Mesothelial cell of epicardium (in vitro differentiated cells): ENCODE measurements around the gene ELOVL7. TPM values are rescaled to one million over a fixed set of nuclear protein-coding genes. Genes with fewer than 3 reads are reported as not detected.
"Not testable (repeated sequence)": the region's sequence is repeated elsewhere in the genome, so short reads cannot be mapped to it uniquely, and the experiment has no call there.

Experiments used
- DNase-seq, 2 experiments: peaks; one replicate each; pipeline ENCODE4 v3.0.0; 2021; ENCODE audit warnings: low spot score in 2 of 2; ENCODE audit not compliant: unreplicated experiment in 2 of 2
- H3K27ac Mint-ChIP-seq: 2 replicates; pipeline ENCODE4 v1.8.0; 2021; ENCODE audit warnings: mixed read lengths
- H3K27me3 Mint-ChIP-seq: 2 replicates; pipeline ENCODE4 v1.8.0; 2021; ENCODE audit warnings: low read depth, mixed read lengths
- H3K36me3 Mint-ChIP-seq: 2 replicates; pipeline ENCODE4 v1.8.0; 2021; ENCODE audit warnings: mixed read lengths
- H3K4me1 Mint-ChIP-seq: 2 replicates; pipeline ENCODE4 v1.8.0; 2021; ENCODE audit warnings: mixed read lengths
- H3K4me3 Mint-ChIP-seq: 2 replicates; pipeline ENCODE4 v1.8.0; 2021; ENCODE audit warnings: mild to moderate bottlenecking, moderate library complexity, mixed read lengths
- H3K9me3 Mint-ChIP-seq: 2 replicates; pipeline ENCODE4 v1.8.0; 2021; ENCODE audit warnings: mixed read lengths
- CTCF ChIP-seq: fragments of 200-600 bp; sonication (generic); IDR thresholded peaks from one replicate; pipeline ENCODE4 v1.5.0; 2021; ENCODE audit warnings: antibody characterized with exemption; ENCODE audit not compliant: unreplicated experiment
- total RNA-seq: library from RNA; stranded (reverse); gene quantifications from 3 replicates; pipeline ENCODE4 v1.2.1, GENCODE V29; 2021

ELOVL7 gene
- total RNA-seq, 1 donor from 2014 or later: 9.2 TPM

DNA sequence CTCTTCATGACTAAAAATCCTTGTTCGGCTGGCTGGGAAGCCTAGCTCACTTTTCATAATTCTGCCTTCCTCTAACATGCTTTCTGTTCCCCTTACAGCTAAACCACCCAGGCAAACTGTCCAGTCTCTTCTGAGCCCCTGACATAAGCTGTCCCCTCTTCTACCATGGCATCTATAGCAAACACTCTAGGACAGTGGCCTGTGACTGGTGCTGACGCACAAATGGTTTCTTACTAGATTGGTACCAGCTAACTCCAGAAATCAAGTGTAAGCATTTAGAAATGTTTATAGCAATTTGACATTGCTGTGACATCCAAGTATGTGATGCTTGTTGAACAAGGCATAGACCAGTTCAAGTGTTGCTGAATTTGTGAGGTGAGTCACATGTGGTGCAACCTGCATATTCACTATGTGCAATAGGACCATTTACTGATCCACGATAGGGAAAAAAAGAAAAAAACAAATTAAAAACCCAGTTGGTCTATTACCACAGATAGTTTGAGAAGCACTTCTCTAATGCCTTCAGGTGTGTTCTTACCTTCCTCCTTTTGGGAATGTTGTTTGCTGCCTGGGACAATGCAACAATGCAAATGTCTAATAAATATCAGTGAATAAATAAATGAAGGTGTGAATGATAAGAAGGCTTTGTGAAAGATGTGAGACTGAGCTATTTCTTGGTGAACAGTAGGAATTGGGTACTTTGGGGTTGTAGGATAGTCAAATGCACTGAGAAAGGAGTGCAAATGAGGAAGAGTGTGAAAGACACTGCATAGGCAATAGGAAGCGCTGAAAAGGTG lies 22.4 kb downstream of the ELOVL7 start:
- Mint-ChIP-seq H3K36me3 (peaks cover 1% of the 10 kb centered on the region), H3K27me3 (no peaks in the 10 kb centered on the region), H3K27ac (no peak overlapping the region), H3K9me3 (no peaks in the 10 kb centered on the region), H3K4me1 (no peaks in the 10 kb centered on the region), H3K4me3 (no peak overlapping the region)
- TF ChIP-seq CTCF: no peak
- no peak for DNase-seq

- TF ChIP-seq CTCF: no peak
- no peaks in the 10 kb centered on the region for H3K27me3 Mint-ChIP-seq
Measured at GRCh38 chr5:60820593-60821487, 23.2 kb downstream of the ELOVL7 start.

GRCh38 chr5:60816138-60816537 lies 27.9 kb downstream of the ELOVL7 start:
- H3K27ac Mint-ChIP-seq, H3K4me1 Mint-ChIP-seq, H3K9me3 Mint-ChIP-seq, H3K36me3 Mint-ChIP-seq, DNase-seq, H3K27me3 Mint-ChIP-seq, H3K4me3 Mint-ChIP-seq: not testable (repeated sequence)

More at GRCh38 chr5:60820593-60821487, 23.2 kb downstream of the ELOVL7 start:
- Mint-ChIP-seq H3K27ac (no peak overlapping the region), H3K4me3 (no peak overlapping the region), H3K36me3 (peaks cover 1% of the 10 kb centered on the region), H3K9me3 (no peaks in the 10 kb centered on the region), H3K4me1 (peaks cover under 1% of the 10 kb centered on the region)
- no peak for DNase-seq

DNA sequence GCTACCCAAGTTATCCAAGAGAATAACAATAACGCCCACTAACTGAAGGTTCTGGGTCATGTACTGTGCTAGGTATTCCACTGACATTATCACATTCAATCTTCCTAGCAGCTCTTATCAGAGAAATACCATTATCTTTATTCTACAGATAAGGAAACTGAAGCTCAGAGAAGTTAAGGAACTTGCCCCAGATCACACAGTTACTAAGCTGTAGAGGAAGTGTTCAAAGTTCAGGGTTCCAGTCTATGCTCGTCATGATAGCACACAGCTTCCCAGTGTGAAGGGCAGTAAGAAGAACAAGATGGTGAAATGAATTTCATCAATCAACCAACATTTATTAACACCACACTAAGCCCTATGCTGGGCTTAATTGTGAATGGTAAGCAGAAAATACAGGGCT lies 29.6 kb downstream of the ELOVL7 start:
- Mint-ChIP-seq H3K4me1 (peaks cover 17% of the 10 kb centered on the region), H3K27me3 (no peaks in the 10 kb centered on the region), H3K4me3 (no peak overlapping the region), H3K27ac (no peak overlapping the region), H3K36me3 (peaks cover 3% of the 10 kb centered on the region), H3K9me3 (no peaks in the 10 kb centered on the region)
- TF ChIP-seq CTCF: no peak
- DNase-seq: no peak

DNA sequence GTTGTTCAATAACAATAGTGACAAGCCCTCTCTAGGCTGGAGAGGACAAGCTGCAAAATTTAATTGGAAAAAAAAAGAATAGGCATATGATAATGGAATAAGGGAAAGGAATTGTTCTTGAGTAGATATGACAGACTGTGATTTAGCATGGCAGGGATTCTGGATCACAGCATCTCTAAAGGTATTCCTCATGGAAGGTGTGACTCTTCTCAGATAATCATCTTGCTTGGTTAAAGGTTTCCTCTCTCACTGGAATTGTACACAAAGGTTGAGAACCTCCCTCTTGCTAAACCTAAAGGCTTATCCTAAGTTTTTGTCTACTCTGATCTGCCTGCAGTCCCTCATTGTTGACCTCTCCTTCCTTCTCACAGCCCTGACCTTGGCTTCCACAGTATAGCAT lies 31.6 kb downstream of the ELOVL7 start:
- TF ChIP-seq CTCF: no peak
- H3K4me1 Mint-ChIP-seq: peaks cover 20% of the 10 kb centered on the region
- peaks cover 2% of the 10 kb centered on the region for H3K36me3 Mint-ChIP-seq
- H3K4me3 Mint-ChIP-seq: no peak overlapping the region
- no peaks in the 10 kb centered on the region for H3K27me3 Mint-ChIP-seq
- H3K27ac Mint-ChIP-seq: no peak overlapping the region
- H3K9me3 Mint-ChIP-seq: peaks cover 4% of the 10 kb centered on the region
- DNase-seq: no peak

GRCh38 chr5:60811105-60811504 lies 33.0 kb downstream of the ELOVL7 start:
- Mint-ChIP-seq H3K36me3 (peaks cover 4% of the 10 kb centered on the region), H3K9me3 (peaks cover 4% of the 10 kb centered on the region), H3K27ac (no peak overlapping the region), H3K4me1 (peaks cover 20% of the 10 kb centered on the region), H3K27me3 (no peaks in the 10 kb centered on the region), H3K4me3 (no peak overlapping the region)
- no peak for DNase-seq
- no peak for TF ChIP-seq CTCF
